ENCODE results near the gene UBAC1.

GRCh38 chr9:136002881-136003280 lies 41.7 kb upstream of the UBAC1 start:
- no peak for TF ChIP-seq MAX (IDR thresholded peaks at IDR 0.05; ENCODE audit: low read depth, low read length)
- TF ChIP-seq CTCF (IDR thresholded peaks at IDR 0.05; ENCODE audit: low read depth, low read length), result no peak
